Fibroblast of skin of left biceps (primary cell): Measurements from ENCODE around the gene ALK.

ENCODE experiments used
- DNase-seq, 2 experiments: peaks; one replicate each; pipeline ENCODE4 v3.0.0-alpha.2; 2013; ENCODE audit warnings: low read depth in 2 of 2

Gene ALK

GRCh38 chr2:29921560-29921915 is at the start of gene ALK:
Gene ALK, minus strand, starts transcription at chr2:29921586. Its CDS starts 927 bp downstream, at chr2:29920659.
- peak; percentile 44 to 58 for DNase-seq

GRCh38 chr2:29966266-29966665 is 44.9 kb upstream of the ALK start:
- DNase-seq: no peak

- no peak for DNase-seq
These were observed 42.7 kb upstream of the ALK start for GRCh38 chr2:29963972-29964570.

- DNase-seq: no peak
These were observed 41.5 kb upstream of the ALK start for GRCh38 chr2:29962922-29963321.

- no peak for DNase-seq
These were observed 32.9 kb upstream of the ALK start for GRCh38 chr2:29954316-29954715.

- no peak for DNase-seq
These were observed 31.6 kb upstream of the ALK start for GRCh38 chr2:29952973-29953372.

GRCh38 chr2:29951576-29951975 is 30.2 kb upstream of the ALK start:
- no peak for DNase-seq

- no peak for DNase-seq
These were observed 29.1 kb upstream of the ALK start for GRCh38 chr2:29950481-29950880.

GRCh38 chr2:29949042-29949441 is 27.7 kb upstream of the ALK start:
- no peak for DNase-seq

- no peak for DNase-seq
These were observed 25.1 kb upstream of the ALK start for GRCh38 chr2:29946505-29946904.

- no peak for DNase-seq
These were observed 21.3 kb upstream of the ALK start for GRCh38 chr2:29942711-29943110.

GRCh38 chr2:29940706-29941105 is 19.3 kb upstream of the ALK start:
- DNase-seq: no peak

- DNase-seq: no peak
These were observed 14.6 kb upstream of the ALK start for GRCh38 chr2:29936020-29936419.

- no peak for DNase-seq
These were observed 10.4 kb upstream of the ALK start for GRCh38 chr2:29931818-29932217.

GRCh38 chr2:29923110-29923721 is 1.8 kb upstream of the ALK start:
- peak in 1 of 2 experiments; percentile 14 for DNase-seq

GRCh38 chr2:29922605-29923004 is 1.2 kb upstream of the ALK start:
- DNase-seq: no peak

GRCh38 chr2:29920631-29921559 is 491 bp downstream of the ALK start:
- DNase-seq: no peak

GRCh38 chr2:29920130-29920577 is 1.2 kb downstream of the ALK start:
- DNase-seq: no peak

- no peak for DNase-seq
These were observed 2.4 kb downstream of the ALK start for GRCh38 chr2:29918941-29919340.

GRCh38 chr2:29917781-29918180 is 3.6 kb downstream of the ALK start:
- DNase-seq: no peak

GRCh38 chr2:29916571-29916970 is 4.8 kb downstream of the ALK start:
- no peak for DNase-seq

- DNase-seq: no peak
These were observed 10.4 kb downstream of the ALK start for GRCh38 chr2:29910960-29911359.

GRCh38 chr2:29910465-29910864 is 10.9 kb downstream of the ALK start:
- no peak for DNase-seq
